Measurements from ENCODE around the gene PSORS1C1. TPM values are rescaled to one million over a fixed set of nuclear protein-coding genes. Genes with fewer than 3 reads are reported as not detected.

Gene PSORS1C1
- total and polyA plus RNA-seq, 2 experiments from 2014 or later: 1.4 to 4.6 TPM

GRCh38 chr6:31145386-31145785, 30.8 kb downstream of the PSORS1C1 start:
- TF ChIP-seq EZH2phosphoT487 (IDR thresholded peaks at IDR 0.05; ENCODE audit: low read depth, severe bottlenecking, unreplicated experiment): no peak
- TF ChIP-seq EZH2 (IDR thresholded peaks at IDR 0.05; ENCODE audit: borderline replicate concordance): no peak
- TF ChIP-seq CTCF (IDR thresholded peaks at IDR 0.05; ENCODE audit: poor library complexity): no peak
- Histone ChIP-seq H3K27me3 (no peaks in the 10 kb centered on the region), H3K4me1 (ENCODE audit: insufficient read depth) (no peaks in the 10 kb centered on the region), H3K27ac (no peak overlapping the region), H3K9me3 (ENCODE audit: low read depth) (no peaks in the 10 kb centered on the region), H2AFZ (no peak overlapping the region), H3K79me2 (no peaks in the 10 kb centered on the region), H3K4me2 (no peak overlapping the region), H3K36me3 (replicated peaks; ENCODE audit: insufficient read depth, low read depth) (no peaks in the 10 kb centered on the region), H3K9me2 (replicated peaks; ENCODE audit: insufficient read depth) (no peaks in the 10 kb centered on the region), H3K4me3 (no peak overlapping the region), H4K20me1 (ENCODE audit: insufficient read depth, poor library complexity, severe bottlenecking) (no peaks in the 10 kb centered on the region)
- 97% methylated on average over 10 of the region's 10 CpGs for WGBS (ENCODE audit: low lambda C conversion rate, missing lambda C conversion rate)
- no peak for DNase-seq (ENCODE audit: low spot score)

GRCh38 chr6:31149827-31150447, 35.3 kb downstream of the PSORS1C1 start:
- Histone ChIP-seq H3K4me3 (no peak overlapping the region), H3K36me3 (replicated peaks; ENCODE audit: insufficient read depth, low read depth) (no peaks in the 10 kb centered on the region), H3K27ac (no peak overlapping the region), H3K4me1 (ENCODE audit: insufficient read depth) (no peaks in the 10 kb centered on the region), H4K20me1 (ENCODE audit: insufficient read depth, poor library complexity, severe bottlenecking) (no peaks in the 10 kb centered on the region), H3K79me2 (no peaks in the 10 kb centered on the region), H3K9me2 (replicated peaks; ENCODE audit: insufficient read depth) (no peaks in the 10 kb centered on the region), H3K27me3 (no peaks in the 10 kb centered on the region), H2AFZ (no peak overlapping the region), H3K9me3 (ENCODE audit: low read depth) (no peaks in the 10 kb centered on the region), H3K4me2 (no peak overlapping the region)
- TF ChIP-seq CTCF (IDR thresholded peaks at IDR 0.05; ENCODE audit: poor library complexity): no peak
- no peak for TF ChIP-seq EZH2phosphoT487 (IDR thresholded peaks at IDR 0.05; ENCODE audit: low read depth, severe bottlenecking, unreplicated experiment)
- no peak for TF ChIP-seq EZH2 (IDR thresholded peaks at IDR 0.05; ENCODE audit: borderline replicate concordance)
- DNase-seq (ENCODE audit: low spot score): no peak
- WGBS (ENCODE audit: low lambda C conversion rate, missing lambda C conversion rate): 84% methylated on average over 6 of the region's 6 CpGs

- no peak for DNase-seq (ENCODE audit: low spot score)
Measured at GRCh38 chr6:31152781-31153180, 38.2 kb downstream of the PSORS1C1 start.

More at GRCh38 chr6:31152781-31153180, 38.2 kb downstream of the PSORS1C1 start:
- H3K9me2 ChIP-seq (replicated peaks; ENCODE audit: insufficient read depth): no peaks in the 10 kb centered on the region
- no peaks in the 10 kb centered on the region for H3K9me3 ChIP-seq (ENCODE audit: low read depth)
- no peaks in the 10 kb centered on the region for H4K20me1 ChIP-seq (ENCODE audit: insufficient read depth, poor library complexity, severe bottlenecking)
- H2AFZ ChIP-seq: no peak overlapping the region
- TF ChIP-seq CTCF (IDR thresholded peaks at IDR 0.05; ENCODE audit: poor library complexity): no peak
- no peak for TF ChIP-seq EZH2 (IDR thresholded peaks at IDR 0.05; ENCODE audit: borderline replicate concordance)
- TF ChIP-seq EZH2phosphoT487 (IDR thresholded peaks at IDR 0.05; ENCODE audit: low read depth, severe bottlenecking, unreplicated experiment): no peak
- H3K4me2 ChIP-seq: no peak overlapping the region
- 89% methylated on average over 7 of the region's 7 CpGs for WGBS (ENCODE audit: low lambda C conversion rate, missing lambda C conversion rate)
- H3K4me1 ChIP-seq (ENCODE audit: insufficient read depth): no peaks in the 10 kb centered on the region
- H3K36me3 ChIP-seq (replicated peaks; ENCODE audit: insufficient read depth, low read depth): no peaks in the 10 kb centered on the region
- H3K4me3 ChIP-seq: no peak overlapping the region
- no peaks in the 10 kb centered on the region for H3K79me2 ChIP-seq
- H3K27me3 ChIP-seq: no peaks in the 10 kb centered on the region
- H3K27ac ChIP-seq: no peak overlapping the region
